ENCODE data around the gene NME7.
"Not testable (repeated sequence)": the region's sequence is repeated elsewhere in the genome, so short reads cannot be mapped to it uniquely, and the experiment has no call there.

NME7 gene, protein sequence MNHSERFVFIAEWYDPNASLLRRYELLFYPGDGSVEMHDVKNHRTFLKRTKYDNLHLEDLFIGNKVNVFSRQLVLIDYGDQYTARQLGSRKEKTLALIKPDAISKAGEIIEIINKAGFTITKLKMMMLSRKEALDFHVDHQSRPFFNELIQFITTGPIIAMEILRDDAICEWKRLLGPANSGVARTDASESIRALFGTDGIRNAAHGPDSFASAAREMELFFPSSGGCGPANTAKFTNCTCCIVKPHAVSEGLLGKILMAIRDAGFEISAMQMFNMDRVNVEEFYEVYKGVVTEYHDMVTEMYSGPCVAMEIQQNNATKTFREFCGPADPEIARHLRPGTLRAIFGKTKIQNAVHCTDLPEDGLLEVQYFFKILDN

DNA sequence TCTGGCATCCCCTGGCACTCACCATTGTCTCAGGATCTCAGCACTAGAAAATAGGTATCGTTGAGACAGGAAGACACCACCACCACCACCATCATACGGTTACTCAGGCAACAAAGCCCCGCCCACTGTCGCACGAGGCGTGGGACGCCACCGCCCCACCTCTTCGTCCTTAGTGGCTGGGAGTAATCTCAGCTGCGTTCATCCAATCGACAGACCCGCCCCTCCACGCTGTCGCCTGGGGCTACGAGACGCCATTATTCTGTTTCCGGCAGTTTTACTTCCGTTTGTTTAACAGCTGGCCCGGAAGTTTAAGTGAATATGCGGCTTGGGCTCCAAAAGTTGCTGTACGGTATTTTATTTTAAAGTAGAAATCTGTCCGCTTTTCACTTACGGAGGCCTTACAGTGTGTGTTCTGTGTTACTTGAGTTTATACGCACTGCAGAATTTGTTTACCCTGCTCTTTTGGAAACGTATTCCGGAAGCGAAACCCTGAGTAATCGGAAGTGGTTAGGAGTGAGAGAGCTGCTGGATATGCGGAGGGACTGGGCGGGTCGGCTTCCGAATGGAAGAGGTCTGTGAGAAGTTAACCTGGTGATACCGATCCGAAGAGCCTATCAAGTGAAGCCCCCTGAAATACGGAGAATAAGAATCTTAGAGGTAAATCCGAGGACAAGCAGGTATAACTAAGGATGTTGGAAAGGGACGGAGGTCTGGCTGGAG lies at the start of gene NME7, which contains the start of gene BLZF1:
Gene NME7, minus strand, starts transcription at position 112 of the 720 bp plus-strand sequence. Its CDS starts 87 bp downstream, at position 25.
Gene BLZF1, plus strand, starts transcription at position 510 of the 720 bp plus-strand sequence. CDS start 1,328 bp downstream, outside the sequence.
- DNase-seq = peak; percentile 98

DNA sequence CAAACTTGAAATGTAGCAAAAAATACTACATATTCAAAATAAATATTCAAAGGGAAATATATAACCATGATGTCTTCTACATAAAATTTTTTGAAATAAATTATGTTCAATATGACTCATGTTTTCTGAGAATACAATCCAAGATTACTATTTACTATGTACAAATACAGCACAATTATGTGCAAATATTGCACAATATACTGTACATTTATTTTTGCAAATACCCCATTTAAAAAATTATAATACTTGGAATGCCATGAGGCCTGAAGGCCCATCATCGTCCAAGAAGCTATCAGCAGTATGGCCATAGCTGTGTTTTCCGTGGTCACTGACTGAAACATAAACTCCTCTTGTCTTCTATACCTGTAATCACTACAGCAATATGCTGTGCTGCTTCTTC lies 47.4 kb upstream of the NME7 start:
- no peak for DNase-seq

DNA sequence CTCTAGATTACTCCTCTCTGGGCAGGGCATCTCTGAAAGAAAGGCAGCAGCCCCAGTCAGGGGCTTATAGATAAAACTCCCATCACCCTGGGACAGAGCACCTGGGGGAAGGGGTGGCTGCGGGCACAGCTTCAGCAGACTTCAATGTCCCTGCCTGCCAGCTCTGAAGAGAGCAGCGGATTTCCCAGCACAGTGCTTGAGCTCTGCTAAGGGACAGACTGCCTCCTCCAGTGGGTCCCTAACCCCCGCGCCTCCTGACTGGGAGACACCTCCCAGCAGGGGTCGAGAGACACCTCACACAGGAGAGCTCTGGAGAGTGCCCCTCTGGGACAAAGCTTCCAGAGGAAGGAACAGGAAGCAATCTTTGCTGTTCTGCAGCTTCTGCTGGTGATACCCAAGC lies 40.7 kb upstream of the NME7 start:
- not testable (repeated sequence) for DNase-seq

DNA sequence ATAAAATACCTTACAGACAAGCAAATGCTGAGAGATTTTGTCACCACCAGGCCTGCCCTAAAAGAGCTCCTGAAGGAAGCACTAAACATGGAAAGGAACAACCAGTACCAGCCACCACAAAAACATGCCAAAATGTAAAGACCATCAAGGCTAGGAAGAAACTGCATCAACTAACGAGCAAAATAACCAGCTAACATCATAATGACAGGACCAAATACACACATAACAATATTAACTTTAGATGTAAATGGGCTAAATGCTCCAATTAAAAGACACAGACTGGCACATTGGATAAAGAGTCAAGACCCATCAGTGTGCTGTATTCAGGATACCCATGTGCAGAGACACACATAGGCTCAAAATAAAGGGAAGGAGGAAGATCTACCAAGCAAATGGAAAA lies 35.0 kb upstream of the NME7 start:
- DNase-seq = not testable (repeated sequence)

DNA sequence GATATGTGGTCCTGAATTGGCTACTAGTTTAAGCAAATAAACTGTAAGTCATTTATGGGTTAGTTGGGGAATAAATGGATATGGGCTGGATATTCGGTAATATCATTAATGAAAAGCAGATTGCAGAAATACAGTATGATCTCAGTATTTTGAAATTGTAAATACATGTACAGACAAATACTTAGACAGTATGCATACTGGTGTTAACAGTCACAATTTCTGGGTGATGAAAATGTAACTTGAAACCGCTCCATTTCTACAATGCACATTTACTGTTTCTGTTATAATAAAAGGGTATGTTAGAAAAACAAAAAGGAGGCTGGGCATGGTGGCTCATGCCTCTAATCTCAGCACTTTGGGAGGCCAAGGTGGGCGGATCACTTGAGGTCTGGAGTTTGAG lies 28.4 kb upstream of the NME7 start:
- DNase-seq = no peak

DNA sequence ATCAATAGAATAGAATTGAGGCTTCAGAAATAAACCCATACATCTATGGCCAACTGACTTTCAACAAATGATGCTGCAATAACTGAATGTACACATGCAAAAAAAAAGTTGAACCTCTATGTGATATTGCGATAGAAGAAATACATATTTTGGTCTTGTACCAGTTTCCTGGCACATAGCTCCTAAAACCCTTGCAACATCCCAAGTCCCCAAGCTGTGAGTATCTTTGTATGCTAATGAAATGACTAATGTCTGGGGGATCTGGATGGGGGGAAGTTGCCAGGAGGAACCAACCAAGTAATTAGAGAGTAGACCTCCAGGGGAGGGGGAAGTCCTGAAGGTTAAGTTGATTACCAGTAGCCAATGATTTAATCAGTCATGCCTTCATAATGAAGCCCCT lies 24.8 kb upstream of the NME7 start:
- DNase-seq = no peak

DNA sequence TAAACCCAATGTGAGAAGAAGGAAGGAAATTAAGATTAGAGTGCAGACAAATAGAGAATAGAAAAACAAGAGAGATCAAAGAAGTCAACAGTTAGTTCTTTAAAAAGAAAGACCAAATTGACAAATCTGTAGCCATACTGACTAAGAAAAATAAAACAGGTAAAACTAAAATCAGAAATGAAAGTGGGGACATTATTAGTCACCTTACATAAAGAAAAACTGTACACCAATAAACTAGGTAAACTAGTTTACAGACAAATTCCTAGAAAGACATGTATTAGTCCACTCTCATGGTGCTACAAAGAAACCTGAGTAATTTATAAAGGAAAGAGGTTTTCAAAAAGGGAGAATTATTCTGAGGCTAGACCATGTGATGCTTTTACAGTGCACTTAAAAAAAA lies 22.7 kb upstream of the NME7 start:
- no peak for DNase-seq

DNA sequence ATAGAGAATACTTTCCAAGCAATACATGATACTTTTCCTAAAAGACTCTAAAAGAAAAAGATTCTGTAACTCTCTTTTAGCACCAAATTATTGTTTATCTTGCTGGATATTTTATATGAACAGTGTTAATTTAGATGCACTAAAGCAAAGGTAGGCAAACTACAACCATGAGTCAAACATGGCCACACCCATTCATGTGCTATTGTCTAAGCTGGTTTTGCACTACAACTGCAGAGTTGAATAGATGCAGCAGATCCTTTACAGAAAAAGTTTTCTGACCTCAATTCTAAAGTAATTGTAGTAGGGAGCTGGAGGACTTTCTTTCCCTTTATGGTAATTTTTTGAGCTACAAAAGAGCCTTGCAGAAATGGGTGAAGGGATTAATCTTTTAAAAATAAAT lies 19.8 kb upstream of the NME7 start:
- DNase-seq = no peak

DNA sequence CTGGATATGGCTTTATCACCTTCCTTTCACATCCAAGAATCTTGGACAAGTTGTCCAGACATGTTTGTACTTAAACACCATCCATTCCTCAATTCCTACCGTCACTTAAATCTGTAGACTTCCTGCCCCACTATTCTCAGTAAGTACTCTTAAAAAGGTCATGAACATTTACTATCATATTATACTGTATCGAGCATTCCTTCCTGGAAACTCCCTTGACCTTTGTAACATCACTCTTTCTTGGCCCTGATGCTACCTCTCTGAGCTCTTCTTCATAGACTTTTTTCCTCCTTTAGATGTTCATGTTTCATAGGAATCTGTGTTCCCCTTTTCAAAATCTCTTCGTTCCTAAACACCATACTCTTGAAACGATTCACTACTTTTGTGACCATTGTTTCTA lies 15.9 kb upstream of the NME7 start:
- no peak for DNase-seq

DNA sequence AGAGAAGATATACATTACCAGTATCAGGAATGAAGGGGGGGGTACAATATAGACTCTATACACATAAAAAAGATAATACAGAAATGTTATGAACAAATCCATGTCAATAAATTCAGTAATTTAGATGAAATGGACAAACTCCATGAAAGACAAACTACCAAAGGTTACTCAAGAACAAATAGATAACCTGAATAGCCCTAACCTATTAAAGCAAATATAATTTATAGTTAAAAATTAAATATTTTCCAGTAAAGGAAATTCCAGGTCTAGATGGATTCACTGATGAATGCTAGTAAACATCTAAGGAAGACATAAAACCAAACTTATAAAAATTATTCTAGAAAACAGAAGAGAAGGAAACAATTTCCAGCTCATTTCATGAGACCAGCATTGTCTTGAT lies 13.6 kb upstream of the NME7 start:
- DNase-seq = no peak

DNA sequence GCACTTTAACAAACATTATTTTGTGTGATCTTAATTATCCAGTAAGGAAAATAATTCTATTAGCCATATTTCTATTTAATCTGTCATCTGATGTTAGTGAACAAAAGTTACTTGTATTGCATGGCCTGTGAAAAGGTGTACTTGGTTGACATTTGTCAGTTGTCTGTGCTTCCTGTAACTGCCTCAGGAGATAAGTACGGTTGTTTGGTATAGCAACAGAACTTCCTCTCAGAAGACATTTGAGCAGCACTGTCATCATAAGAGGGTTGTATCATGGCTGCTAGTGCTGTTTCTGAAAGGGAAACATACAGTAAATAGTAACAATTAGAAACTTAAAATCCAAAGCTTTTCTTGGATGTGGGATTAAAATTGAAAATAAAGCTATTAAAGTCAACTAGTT lies 3.8 kb upstream of the NME7 start:
- no peak for DNase-seq

DNA sequence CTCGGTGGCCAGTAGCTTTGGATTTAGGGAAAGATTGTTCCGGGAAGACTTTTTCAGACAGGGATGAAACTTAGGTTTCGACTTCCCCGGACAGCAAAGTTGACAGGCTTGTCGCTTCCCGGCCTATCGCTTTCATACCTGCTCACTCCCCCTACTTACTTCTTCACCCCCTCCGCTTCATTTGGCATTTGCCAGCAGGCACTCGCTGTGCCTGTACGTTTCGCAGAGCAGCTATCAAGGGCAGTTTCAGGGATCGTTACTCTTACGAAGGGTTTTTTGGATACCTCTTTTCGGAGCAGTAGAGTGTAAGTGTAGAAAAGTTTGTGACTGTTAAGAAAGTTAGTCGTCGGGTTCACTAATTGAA lies 791 bp upstream of the NME7 start:
- peak; percentile 10 for DNase-seq

DNA sequence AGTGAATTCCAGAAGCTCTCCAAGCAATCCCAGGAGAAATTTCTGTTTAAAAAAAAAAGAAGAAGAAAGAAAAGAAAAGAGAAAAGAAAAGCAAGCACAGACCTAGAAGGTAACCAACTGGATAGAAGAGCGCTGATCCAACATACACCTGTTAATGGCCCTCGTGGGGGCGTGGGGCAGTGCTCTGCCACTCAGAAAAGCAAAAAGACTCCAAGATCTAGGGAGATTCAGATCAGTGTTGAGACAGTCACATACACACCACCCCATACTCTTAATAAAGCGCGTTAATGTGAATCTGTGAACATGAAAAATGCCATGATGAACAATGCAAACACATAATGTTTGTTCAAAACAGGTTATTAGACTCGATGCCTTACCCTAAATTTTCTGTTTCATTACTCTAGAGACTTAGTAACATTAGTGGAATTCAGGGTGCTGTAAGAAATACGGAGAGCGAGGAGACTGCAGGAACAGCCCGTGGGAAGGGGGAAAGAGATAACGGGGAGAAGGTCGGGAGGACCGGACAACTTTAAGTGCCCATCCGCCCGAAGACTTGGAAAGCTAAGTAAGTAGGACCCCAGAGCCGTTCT lies 406 bp downstream of the NME7 start:
- DNase-seq = no peak

DNA sequence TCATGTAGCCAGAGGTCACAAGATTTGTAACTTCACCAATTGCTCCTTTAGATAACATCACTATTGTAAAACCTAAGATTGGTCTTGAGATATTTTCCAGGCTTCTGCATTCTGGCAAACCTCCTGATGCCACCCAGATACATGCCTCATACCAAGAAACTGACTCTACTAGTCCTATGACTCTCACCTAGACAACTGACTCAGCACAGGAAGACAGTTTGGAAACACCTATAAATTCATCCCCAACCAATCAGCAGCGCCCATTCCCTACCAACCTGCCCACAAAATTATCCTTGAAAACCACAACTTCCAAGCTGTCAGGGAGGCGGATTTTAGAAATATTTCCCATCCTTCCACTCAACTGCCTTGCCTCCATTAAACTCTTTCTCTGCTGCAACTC lies 2.6 kb downstream of the NME7 start:
- DNase-seq = no peak

DNA sequence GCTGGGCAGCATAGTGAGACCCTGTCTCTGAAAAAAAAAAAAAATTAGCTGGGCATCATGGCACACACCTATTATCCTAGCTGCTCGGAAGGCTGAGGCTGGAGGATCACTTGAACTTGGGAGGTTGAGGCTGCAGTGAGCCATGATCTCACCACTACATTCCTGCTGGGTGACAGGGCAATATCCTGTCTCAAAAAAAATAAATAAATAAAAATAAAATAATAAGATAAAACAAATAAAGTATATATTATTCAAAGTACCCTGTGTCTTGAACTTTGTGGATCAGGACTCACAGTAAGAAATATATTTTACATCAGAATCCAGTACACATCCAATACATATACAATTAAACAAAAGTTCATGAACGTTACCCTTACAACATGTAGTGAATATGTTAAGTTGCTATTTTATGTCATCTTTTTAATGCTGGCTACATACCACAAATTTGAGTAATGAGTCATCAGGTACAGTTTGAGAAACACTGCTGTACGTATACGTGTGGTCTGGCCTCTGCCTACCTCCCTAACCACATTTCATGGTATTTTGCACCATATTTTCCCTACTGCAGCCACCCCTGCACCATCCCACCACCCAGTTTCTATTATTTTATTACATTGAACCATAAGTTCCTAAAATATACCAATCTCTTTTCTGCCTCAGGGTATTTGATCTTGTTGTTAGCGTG lies 4.4 kb downstream of the NME7 start:
- DNase-seq = no peak

DNA sequence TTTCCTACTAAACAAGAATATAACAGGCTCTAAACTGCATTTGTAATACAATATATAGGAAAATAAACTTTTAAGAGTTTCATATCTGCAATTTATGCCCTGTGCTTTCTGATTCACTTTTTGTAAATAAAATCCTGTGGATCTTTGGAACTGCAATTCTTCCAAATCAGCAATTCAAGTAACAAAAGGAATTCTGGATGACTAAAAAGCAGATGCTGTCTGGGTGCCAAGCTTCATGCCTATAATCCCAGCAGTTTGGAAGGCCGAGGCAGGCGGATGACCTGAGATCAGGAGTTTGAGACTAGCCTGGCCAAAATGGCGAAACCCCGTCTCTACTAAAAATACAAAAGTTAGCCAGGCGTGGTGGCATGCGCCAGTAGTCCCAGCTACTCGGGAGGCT lies 6.3 kb downstream of the NME7 start:
- no peak for DNase-seq

DNA sequence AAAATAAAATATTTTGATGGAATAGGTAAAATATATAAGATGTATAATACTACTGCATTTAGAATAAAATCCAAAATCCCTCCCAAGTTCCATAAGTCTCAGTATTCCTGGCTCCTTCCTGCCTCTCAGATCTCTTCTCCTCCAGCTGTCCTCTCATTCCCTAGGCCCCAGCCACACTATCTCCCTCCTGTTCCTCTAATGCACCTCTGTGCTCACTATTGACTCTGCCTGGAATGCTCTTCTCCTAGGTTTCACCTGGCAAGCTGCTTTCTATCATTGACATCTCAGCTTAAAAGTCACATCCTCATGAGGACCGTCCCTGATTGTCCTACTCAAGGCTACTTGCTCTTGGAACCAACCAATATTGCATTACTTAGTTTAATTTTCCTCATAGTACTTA lies 7.2 kb downstream of the NME7 start:
- no peak for DNase-seq

DNA sequence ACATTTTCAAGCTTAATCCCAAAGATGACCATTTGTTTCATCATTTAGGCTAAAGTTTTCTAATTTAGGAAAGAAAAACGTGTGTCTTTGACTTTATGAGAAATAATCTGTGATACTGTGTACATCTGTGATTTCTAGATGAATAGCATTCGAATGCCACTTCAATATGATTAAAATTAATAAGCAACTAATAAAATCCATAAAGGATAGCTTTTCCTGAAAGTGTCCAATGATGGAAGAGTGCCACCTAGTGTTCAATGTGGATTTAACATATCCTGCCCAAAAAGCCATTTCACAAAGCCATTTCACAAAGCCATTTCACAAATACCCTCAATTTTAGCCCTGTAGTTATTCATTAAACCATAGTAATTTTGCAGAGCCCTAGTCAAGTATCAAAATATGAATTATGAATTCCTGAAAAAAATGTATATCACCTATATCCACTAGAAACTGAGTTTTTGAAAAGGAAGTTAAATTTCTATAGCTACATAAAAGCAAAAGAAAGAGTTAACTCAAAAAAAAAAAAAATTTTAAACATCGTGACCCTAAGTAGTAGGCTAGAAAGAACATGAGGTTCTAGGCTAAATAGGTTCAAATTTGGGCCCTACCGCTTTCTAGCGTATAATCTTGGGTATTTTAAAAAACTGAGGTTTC lies 19.1 kb downstream of the NME7 start:
- peak; percentile 16 for DNase-seq

DNA sequence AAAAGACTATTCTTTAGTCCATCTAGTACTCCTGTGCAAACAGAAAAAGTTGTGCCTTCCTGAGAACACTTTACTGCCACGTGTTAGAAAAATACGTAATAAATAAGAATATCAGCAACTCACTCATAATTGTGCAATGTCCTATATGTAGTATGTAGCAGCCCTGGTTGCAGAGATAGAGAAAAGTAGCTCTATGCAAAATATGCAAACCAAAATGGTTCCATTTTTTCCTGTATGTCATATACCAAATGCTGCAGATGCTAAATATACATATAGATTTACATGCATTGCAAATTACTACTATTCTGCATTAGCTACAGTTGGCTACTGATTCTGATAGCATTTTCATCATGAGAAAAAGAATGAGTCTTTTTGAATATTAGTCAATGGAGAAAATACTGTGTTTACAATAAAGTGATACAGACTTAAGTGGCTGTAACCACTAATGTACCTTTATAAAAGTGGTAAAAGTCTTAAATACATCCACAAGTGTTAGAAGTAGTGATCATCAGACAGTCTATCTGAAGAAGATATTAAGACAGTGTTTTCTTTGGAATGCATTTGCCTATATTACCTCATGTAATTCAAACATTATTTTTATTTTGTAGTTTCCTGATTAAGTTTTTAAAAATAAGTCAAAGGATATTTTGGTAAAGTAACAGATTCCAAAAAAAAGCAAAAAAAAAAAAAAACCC lies 19.8 kb downstream of the NME7 start:
- DNase-seq = no peak

DNA sequence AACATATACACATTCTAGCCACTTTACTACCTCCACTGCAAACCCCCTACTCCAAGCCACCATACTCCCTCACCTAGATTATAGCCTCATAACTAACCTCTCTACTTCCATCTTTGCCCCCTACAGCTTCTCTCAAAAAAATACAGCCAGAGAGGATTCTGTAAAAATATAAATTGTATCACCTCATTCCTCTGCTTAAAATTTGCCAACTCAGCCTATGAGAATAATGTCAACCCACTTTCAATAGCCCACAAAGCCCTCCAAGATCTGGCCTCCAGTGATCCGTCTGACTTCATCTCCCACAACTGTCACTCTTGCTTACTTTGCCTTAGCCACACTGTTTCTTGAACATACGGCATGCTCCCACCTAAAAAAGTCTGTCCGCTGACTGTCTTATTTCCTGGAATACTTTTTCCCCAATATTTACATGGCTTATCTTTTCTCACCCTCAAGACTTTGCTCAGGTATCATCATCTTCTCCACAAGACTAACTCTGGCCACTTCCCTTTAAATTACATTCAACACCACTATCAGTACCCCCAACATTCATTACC lies 21.5 kb downstream of the NME7 start:
- DNase-seq = no peak

DNA sequence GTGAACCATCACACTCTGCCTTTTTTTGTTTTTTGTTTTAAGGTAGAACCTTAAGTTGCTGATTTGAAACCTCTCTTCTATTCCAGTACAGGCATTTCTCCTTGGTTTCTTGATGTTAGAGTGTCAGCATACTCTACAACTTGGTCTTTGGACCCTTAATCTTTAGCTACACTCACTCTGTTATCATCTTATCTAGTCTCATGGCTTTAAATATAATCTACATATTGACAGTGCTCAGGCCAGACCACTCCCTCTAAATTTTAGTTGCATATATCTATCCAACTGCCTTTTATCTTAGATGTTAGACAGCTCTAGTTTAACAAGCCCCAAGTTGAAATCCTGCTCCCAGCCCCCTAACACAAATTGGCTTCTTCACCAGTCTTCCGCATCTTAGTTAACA lies 22.1 kb downstream of the NME7 start:
- no peak for DNase-seq

DNA sequence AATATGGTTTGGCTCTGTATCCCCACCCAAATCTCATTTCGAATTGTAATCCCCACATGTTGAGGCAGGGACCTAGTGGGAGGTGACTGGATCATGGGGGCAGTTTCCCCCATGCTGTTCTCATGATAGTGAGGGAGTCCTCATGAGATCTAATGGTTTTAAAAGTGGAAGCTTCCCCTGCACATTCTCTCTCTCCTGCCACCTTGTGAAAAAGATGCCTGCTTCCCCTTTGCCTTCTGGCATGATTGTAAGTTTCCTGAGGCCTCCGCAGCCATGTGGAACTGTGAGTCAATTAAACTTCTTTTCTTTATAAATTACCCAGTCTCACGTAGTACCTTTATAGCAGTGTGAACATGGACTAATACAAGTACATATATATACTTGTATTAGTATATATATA lies 25.5 kb downstream of the NME7 start:
- not testable (repeated sequence) for DNase-seq
